Stomach (tissue), 4 donors: ENCODE measurements around the gene DUSP9.

ENCODE experiments used
- CTCF ChIP-seq, 7 experiments: fragments of 450-650 bp in 4 of 7; fragments of 200-600 bp in 3 of 7; sonication (generic) in 3 of 7; IDR thresholded peaks; one replicate each; pipeline ENCODE4 v1.5.1; 2016 to 2019; ENCODE audit warnings: antibody characterized with exemption in 7 of 7, control low read depth in 2 of 7, mild to moderate bottlenecking in 1 of 7
- EP300 ChIP-seq: sonication (generic); formaldehyde crosslinking; IDR thresholded peaks from one replicate; pipeline ENCODE4 v1.6.1; 2017; ENCODE audit warnings: antibody characterized with exemption
- POLR2A ChIP-seq, 4 donors: fragments of 450-650 bp; IDR thresholded peaks; one replicate each; pipeline ENCODE4 v1.6.1; 2016; ENCODE audit warnings: antibody characterized with exemption in 4 of 4, control low read depth in 2 of 4, mild to moderate bottlenecking in 1 of 4, moderate library complexity in 1 of 4
- POLR2AphosphoS5 ChIP-seq, 3 donors: sonication (generic); formaldehyde crosslinking; IDR thresholded peaks; one replicate each; pipeline ENCODE4 v1.6.1; 2016; ENCODE audit warnings: antibody characterized with exemption in 3 of 3

- TF ChIP-seq CTCF (IDR thresholded peaks at IDR 0.05) (no peak), EP300 (no peak), POLR2A (IDR thresholded peaks at IDR 0.05) (no peak), POLR2AphosphoS5 (IDR thresholded peaks at IDR 0.05) (no peak)
These were observed 15.0 kb upstream of the DUSP9 start for GRCh38 chrX:153631907-153632594.
